ENCODE data around the gene MON2. TPM values are rescaled to one million over a fixed set of nuclear protein-coding genes. Genes with fewer than 3 reads are reported as not detected.

MON2 gene
- total and polyA plus RNA-seq, 2 of the 13 experiments (the other 11 are each of a cell fraction or from before 2014, with no cell fraction given) = 10.5 to 24.8 TPM

DNA sequence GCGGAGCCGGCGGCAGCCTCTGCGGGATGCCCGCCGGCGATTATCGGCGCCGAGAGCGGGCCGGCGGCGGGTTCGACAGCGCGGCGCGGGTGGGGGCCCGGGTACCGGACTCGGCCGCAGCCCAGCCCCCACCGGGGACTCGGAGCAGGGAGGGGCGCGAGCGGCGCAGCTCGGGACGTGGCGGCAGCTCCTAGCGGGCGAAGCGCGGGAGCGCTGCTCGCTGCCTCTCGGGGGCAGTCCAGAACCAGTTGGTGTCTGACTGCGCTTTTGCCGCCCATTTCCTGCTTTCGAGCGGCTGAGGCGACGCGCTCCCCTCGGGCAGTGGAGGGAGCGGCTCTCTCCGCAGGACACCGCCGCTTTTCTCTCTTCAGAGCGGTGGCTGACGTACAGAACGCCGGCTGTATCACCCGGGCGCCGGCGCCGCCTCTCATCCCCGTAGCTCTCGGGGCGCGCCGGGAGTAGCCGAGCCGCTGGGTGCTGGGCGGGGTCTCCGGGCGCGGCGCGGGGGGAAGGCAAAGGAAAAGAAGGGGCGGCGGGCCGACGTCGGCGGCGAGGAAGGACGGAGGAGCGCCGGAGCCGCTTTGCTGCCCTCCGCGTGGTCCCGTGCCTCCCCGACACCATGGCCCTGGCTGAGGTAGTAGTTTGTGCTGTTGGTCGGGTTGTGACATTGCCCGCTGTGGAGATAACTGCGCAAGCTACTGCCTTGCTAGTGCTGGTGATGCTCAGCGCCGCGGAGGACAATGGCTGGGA, 136.6 kb downstream of the MON2 start (continued):
- TF ChIP-seq ZHX2 (IDR thresholded peaks at IDR 0.05; ENCODE audit: low read depth) (no peak), ZHX2 (CRISPR knock-in tag; IDR thresholded peaks at IDR 0.05; ENCODE audit: borderline replicate concordance) (peak; percentile 77; the same call in 1 of the 2 replicates), DR1 (CRISPR knock-in tag; IDR thresholded peaks at IDR 0.05) (0 out of 2 replicates have a peak, but pooled peaks have one; percentile 27), ZNF776 (CRISPR knock-in tag; IDR thresholded peaks at IDR 0.05) (peak; percentile 73), ZNF547 (CRISPR knock-in tag; IDR thresholded peaks at IDR 0.05) (peak; percentile 61; the same call in 1 of the 2 replicates), THYN1 (CRISPR knock-in tag; IDR thresholded peaks at IDR 0.05; ENCODE audit: borderline replicate concordance, low read depth) (no peak), ZNF292 (CRISPR knock-in tag; IDR thresholded peaks at IDR 0.05; ENCODE audit: borderline replicate concordance, low read depth) (peak; percentile 15; the same call in 1 of the 2 replicates), SALL1 (CRISPR knock-in tag; IDR thresholded peaks at IDR 0.05) (peak; percentile 70), CEBPG (CRISPR knock-in tag; IDR thresholded peaks at IDR 0.05) (no peak), MYC (CRISPR knock-in tag; IDR thresholded peaks at IDR 0.05; ENCODE audit: borderline replicate concordance) (peak; percentile 50; the same call in 1 of the 2 replicates), MEIS2 (CRISPR knock-in tag; IDR thresholded peaks at IDR 0.05) (0 out of 2 replicates have a peak, but pooled peaks have one; percentile 35), CHD2 (IDR thresholded peaks at IDR 0.05; ENCODE audit: low read depth, low read length) (peak; percentile 48; the same call in 1 of the 2 replicates), ZNF17 (CRISPR knock-in tag; IDR thresholded peaks at IDR 0.05) (peak; percentile 81; the same call in 1 of the 2 replicates), IRX3 (CRISPR knock-in tag; IDR thresholded peaks at IDR 0.05; ENCODE audit: borderline replicate concordance, low read depth) (peak; percentile 38), ZNF614 (CRISPR knock-in tag; IDR thresholded peaks at IDR 0.05; ENCODE audit: borderline replicate concordance) (no peak), PLSCR1 (CRISPR knock-in tag; IDR thresholded peaks at IDR 0.05; ENCODE audit: borderline replicate concordance) (no peak), ZNF839 (CRISPR knock-in tag; IDR thresholded peaks at IDR 0.05; ENCODE audit: borderline replicate concordance) (0 out of 2 replicates have a peak, but pooled peaks have one; percentile 32), FOXM1 (CRISPR knock-in tag; IDR thresholded peaks at IDR 0.05) (0 out of 2 replicates have a peak, but pooled peaks have one; percentile 24), PITX1 (CRISPR knock-in tag; IDR thresholded peaks at IDR 0.05) (no peak), HNRNPK (IDR thresholded peaks at IDR 0.05; ENCODE audit: low read depth, low read length, poor library complexity, severe bottlenecking) (peak; percentile 80)
